ENCODE results near the gene TBC1D7. TPM values are rescaled to one million over a fixed set of nuclear protein-coding genes. Genes with fewer than 3 reads are reported as not detected.

TBC1D7 gene
- total and polyA plus RNA-seq, 10 of the 15 experiments (the other 5 are each of a cell fraction or from before 2014, with no cell fraction given), result 20.1 to 65.9 (median 31.3) TPM

DNA sequence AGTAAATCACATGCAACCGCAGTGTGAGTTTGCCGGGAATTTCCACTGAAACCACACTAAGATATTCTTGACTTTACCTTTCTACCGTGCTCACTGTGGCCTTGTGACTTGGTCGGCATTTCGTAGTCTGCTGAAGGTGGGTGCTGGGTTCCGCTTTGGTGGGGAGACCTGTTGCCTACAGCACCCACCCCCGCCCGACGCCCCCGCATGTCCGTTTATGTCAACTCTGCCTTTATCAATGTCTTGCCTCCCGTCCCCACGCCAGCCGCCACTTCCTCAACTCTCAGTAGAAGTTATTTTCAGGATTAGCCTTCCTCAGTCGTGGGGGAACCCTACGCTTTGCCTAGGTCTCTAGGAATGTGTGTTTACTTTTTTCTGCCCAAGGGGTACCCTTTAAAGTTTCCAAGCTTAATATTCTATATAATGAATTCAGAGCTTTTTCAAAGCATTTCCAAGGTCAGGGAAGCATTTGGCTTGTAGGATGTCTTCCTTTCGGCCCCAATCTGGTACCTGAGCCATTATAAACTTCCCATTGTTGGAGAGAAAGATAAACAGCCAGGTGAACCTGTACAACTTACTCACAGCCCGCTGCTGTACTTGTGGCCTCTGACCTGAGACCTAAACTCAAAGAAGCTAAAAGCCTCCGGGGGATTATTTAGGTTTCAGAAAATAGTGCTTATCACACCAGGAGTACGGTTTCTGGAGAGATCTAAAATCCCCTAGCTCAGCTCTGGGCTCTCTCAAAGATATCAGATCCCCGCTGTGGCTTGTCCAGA is 54.2 kb downstream of the TBC1D7 start (continued):
- peak; percentile 59; the same call in 1 of the 2 replicates for TF ChIP-seq SMAD5 (IDR thresholded peaks at IDR 0.05; ENCODE audit: low read depth)
- TF ChIP-seq, protein P1, sequence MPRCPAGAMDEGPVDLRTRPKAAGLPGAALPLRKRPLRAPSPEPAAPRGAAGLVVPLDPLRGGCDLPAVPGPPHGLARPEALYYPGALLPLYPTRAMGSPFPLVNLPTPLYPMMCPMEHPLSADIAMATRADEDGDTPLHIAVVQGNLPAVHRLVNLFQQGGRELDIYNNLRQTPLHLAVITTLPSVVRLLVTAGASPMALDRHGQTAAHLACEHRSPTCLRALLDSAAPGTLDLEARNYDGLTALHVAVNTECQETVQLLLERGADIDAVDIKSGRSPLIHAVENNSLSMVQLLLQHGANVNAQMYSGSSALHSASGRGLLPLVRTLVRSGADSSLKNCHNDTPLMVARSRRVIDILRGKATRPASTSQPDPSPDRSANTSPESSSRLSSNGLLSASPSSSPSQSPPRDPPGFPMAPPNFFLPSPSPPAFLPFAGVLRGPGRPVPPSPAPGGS (IDR thresholded peaks at IDR 0.05; ENCODE audit: borderline replicate concordance, insufficient read depth, low read depth, low read length, poor library complexity, severe bottlenecking), result peak; percentile 80
- TF ChIP-seq SREBF1 (IDR thresholded peaks at IDR 0.05; ENCODE audit: low read length), result no peak
- peak; percentile 74 for TF ChIP-seq POLR2AphosphoS5 (IDR thresholded peaks at IDR 0.05; ENCODE audit: low read length)

DNA sequence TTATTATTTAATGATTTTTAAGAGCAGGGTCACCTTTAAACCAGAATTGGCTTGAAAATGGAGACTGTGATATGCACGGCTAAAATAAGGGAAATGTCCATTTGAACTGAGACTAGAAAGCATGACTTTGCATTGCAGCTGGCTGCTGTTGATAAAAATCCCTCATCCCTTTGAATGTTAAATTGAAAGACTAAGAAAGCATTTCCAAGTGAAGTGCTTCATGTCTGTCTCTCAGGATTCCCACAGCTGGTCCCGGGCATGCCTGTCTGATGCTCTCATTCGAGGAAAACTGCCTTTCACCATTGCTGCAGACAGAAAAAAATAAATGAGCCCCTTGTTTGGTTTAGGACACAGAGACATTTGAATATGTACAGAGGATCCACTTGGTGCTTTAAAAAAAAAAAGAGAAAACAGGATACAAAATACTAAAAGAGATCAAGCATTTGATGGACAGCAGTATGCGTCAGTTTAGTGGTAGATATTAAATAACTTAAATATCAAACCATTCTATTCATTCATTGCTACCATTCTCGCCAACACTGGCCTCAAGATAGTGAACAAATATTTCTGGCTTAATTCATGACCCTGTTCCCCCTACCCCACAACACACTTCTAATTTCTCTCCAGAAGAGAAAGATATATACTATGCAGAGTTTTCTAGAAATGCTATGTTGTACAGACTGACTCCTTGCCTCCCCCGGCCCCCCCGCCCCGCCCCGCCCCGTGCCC is 55.0 kb downstream of the TBC1D7 start:
- peaks cover 26% of the 10 kb centered on the region for H3K4me1 ChIP-seq (ENCODE audit: control insufficient read depth, insufficient read depth, low read length)
- intact Hi-C loops (cut with micrococcal nuclease; ENCODE audit: unreplicated experiment) (loop anchor here (2.0 kb wide), 1 partner anchor 55 kb away; the partner anchor contains the start of gene TBC1D7), in situ Hi-C loops (cut with MboI) (no loop called here)
- H3K4me3 ChIP-seq, result peak overlapping the region; percentile 82
- ChIA-PET SMC1A (ENCODE audit: uncharacterized antibody, unreplicated experiment) (interaction anchor here (0.8 to 8.5 kb wide), 15 partner anchors 9 to 155 kb away, joined by 3 to 114 read pairs (median 4); partner anchors contain the start of gene TBC1D7), RAD21 (ENCODE audit: unreplicated experiment) (interaction anchor here (0.8 to 9.8 kb wide), 14 partner anchors 9 to 301 kb away, joined by 3 to 116 read pairs (median 6); partner anchors contain the start of genes SIRT5 and TBC1D7), POLR2A (interaction anchor here (0.7 to 5.4 kb wide), 13 partner anchors 10 to 391 kb away, joined by 3 to 37 read pairs (median 11); partner anchors contain the start of genes NOL7 and TBC1D7), CTCF (interaction anchor here (0.7 to 7.0 kb wide), 14 partner anchors 10 to 159 kb away, joined by 3 to 108 read pairs (median 8); partner anchors contain the start of gene TBC1D7)
- no peak for FAIRE-seq
- no peaks in the 10 kb centered on the region for H3K9me3 ChIP-seq (replicated peaks; ENCODE audit: control insufficient read depth, insufficient read depth, low read length)
- peak; percentile 78 for TF ChIP-seq PKNOX1 (IDR thresholded peaks at IDR 0.05)
- TF ChIP-seq SMAD1 (IDR thresholded peaks at IDR 0.05; ENCODE audit: low read depth, partially characterized antibody), result peak; percentile 36
- no peak for TF ChIP-seq ETV6 (conservative IDR thresholded peaks at IDR 0.05 in 1 of 2, IDR thresholded peaks at IDR 0.05 in 1 of 2; ENCODE audit: borderline replicate concordance in 1 of 2, low read depth in 1 of 2)
- 22% methylated on average over 10 of the region's 10 CpGs for WGBS (ENCODE audit: insufficient coverage, insufficient replicate concordance, low lambda C conversion rate, missing lambda C conversion rate)
- H3K27ac ChIP-seq (ENCODE audit: control insufficient read depth, insufficient read depth), result peak overlapping the region; percentile 92
- H3K36me3 ChIP-seq (ENCODE audit: control insufficient read depth in 2 of 2, insufficient read depth in 2 of 2, low read length in 1 of 2), result peaks cover 2 to 7% of the 10 kb centered on the region in 2 experiments; a peak in 2 of 4 replicates
- no peak for DNase-seq (ENCODE audit: low read depth, low spot score)
- peak overlapping the region; percentile 88 for H3K4me2 ChIP-seq (ENCODE audit: control insufficient read depth, insufficient read depth)
- peak overlapping the region; percentile 84 for H3K9ac ChIP-seq (ENCODE audit: control insufficient read depth, insufficient read depth, low read length)
- BruUV-seq (replicated peaks), result TSS peak; percentile 97
- 0 out of 2 replicates have a peak overlapping the region, but pooled peaks have one; percentile 47 for H2AFZ ChIP-seq (ENCODE audit: control insufficient read depth, low read depth, low read length)
- ATAC-seq, result no peak
- no peaks in the 10 kb centered on the region; the same call in 1 of the 2 replicates for H4K20me1 ChIP-seq (ENCODE audit: control insufficient read depth, insufficient read depth)
- H3K27me3 ChIP-seq (replicated peaks in 1 of 2; ENCODE audit: control insufficient read depth in 2 of 2, insufficient read depth in 2 of 2, low read length in 1 of 2), result no peaks in the 10 kb centered on the region; a peak in 1 of 4 replicates
- H3K79me2 ChIP-seq (ENCODE audit: control insufficient read depth, insufficient read depth, low read length), result peaks cover 58% of the 10 kb centered on the region

All from GM12878 (cell line).